ENCODE measurements around the gene B4GAT1. TPM values are rescaled to one million over a fixed set of nuclear protein-coding genes. Genes with fewer than 3 reads are reported as not detected.
"Not testable (repeated sequence)": the region's sequence is repeated elsewhere in the genome, so short reads cannot be mapped to it uniquely, and the experiment has no call there.

B4GAT1 gene
- total RNA-seq, 3 donors from 2014 or later = 6.4 to 10.3 (median 8.0) TPM

GRCh38 chr11:66315498-66315885, 31.9 kb downstream of the B4GAT1 start:
- Mint-ChIP-seq H3K9me3 (no peaks in the 10 kb centered on the region), H3K27me3 (ENCODE audit: low read depth) (peaks cover 2% of the 10 kb centered on the region), H3K36me3 (ENCODE audit: insufficient read depth) (no peaks in the 10 kb centered on the region), H3K4me3 (no peak overlapping the region), H3K4me1 (ENCODE audit: low read depth) (peaks cover 66% of the 10 kb centered on the region)
- no peak for DNase-seq
- ATAC-seq = no peak

DNA sequence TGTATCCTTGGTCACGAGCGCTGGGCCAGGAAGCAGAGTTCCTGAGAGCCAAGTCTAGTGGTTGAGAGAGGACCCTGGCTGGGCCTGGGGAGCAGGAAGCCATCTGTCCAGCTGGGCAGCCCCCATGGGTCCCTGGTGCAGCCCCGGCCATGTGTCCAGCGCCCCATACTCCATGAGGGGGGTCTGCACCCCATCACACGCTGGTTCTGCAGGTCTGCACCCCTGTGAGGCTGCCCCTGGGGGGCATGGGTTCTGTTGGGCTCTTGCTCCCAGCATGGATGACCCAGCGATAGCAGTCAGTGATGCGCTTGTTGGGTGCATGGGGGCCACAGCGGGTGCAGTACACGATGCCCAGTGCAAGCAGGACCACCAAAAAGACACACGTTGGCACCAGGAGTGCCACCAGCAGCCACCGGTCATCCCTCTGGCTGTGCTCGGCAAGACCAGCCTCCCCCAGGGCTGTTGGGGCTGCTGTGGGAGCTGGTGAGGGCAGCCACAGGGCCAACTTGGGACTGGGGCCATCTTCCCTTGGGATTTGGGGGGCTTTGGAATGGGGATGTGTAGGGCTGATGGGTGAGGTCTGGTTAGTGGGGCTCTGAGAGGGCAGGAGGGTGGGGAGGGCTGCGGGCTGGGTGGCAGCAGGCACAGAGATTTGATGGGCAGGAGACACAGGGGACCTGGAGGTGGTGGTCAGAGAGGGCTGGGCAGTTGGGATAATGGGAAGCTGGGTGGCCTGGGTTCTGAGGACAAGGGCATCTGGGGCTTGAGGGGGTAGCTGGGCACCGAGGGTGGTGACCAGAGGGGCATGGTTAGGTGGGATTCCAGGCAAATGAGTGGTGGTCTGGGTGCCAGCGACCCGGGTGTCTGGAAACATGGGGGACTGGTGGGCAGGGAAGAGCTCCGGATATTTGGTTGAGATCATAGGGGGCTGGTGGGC, 32.6 kb downstream of the B4GAT1 start:
- no peak for DNase-seq
- H3K9me3 Mint-ChIP-seq = no peaks in the 10 kb centered on the region
- peaks cover 2% of the 10 kb centered on the region for H3K27me3 Mint-ChIP-seq (ENCODE audit: low read depth)
- no peak overlapping the region for H3K4me3 Mint-ChIP-seq
- H3K4me1 Mint-ChIP-seq (ENCODE audit: low read depth) = peaks cover 63% of the 10 kb centered on the region
- no peak for ATAC-seq
- no peaks in the 10 kb centered on the region for H3K36me3 Mint-ChIP-seq (ENCODE audit: insufficient read depth)

- Mint-ChIP-seq H3K4me1 (ENCODE audit: low read depth) (peaks cover 57% of the 10 kb centered on the region), H3K36me3 (ENCODE audit: insufficient read depth) (no peaks in the 10 kb centered on the region), H3K4me3 (peak overlapping the region; percentile 64), H3K9me3 (no peaks in the 10 kb centered on the region), H3K27me3 (ENCODE audit: low read depth) (peaks cover 2% of the 10 kb centered on the region)
- ATAC-seq (no peak), DNase-seq (no peak)
These were observed 33.3 kb downstream of the B4GAT1 start for GRCh38 chr11:66314186-66314501.

DNA sequence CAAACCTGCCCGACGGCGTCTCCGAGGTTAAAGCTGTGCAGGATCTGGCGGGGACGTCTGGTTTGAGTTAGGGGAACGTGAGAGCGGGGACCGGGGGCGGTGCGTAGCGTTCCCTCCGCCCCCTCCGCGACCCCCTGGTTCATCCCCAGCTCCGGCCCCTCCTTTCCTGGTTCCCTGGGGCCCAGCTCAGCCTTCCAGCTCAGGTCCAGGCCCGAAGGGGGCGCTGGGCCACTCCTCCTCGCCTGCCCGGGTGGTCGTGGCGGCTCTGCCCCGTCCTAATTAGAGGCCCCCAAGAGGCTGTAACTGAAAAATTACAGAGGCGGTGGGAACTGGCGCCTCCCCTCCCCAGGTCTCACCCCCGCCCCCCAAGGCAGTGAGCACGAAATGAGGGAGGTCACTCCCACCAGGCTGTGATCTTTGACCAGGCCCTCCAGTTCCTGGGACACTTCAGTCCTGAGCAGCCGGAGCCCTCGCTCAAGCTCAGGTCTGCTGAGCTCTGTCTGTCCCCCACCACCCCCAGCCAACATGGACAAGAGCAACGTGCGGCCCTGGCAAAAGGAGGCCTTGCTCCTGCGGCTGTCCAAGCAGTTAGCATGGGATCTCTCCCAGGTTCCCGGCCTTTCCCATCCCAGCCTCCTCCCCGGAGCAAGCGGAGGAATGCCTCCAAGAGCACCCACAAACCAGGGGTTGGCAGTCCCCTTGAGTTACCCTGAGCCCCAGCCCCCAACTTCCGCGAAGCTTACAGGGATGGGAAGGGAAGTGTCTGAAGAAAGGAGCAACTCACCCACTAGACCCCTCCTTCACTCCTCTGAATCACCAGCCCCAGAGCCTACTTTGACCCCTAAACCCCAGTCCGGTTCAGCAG, 33.9 kb downstream of the B4GAT1 start:
- Mint-ChIP-seq H3K4me1 (ENCODE audit: low read depth) (peaks cover 51% of the 10 kb centered on the region), H3K9me3 (no peaks in the 10 kb centered on the region), H3K36me3 (ENCODE audit: insufficient read depth) (no peaks in the 10 kb centered on the region), H3K4me3 (peak overlapping the region; percentile 86), H3K27me3 (ENCODE audit: low read depth) (peaks cover under 1% of the 10 kb centered on the region)
- no peak for ATAC-seq
- DNase-seq = no peak

GRCh38 chr11:66312549-66313320, 34.7 kb downstream of the B4GAT1 start:
- peak; percentile 98 for DNase-seq
- Mint-ChIP-seq H3K4me1 (ENCODE audit: low read depth) (peaks cover 43% of the 10 kb centered on the region), H3K4me3 (peak overlapping the region; percentile 86), H3K36me3 (ENCODE audit: insufficient read depth) (no peaks in the 10 kb centered on the region), H3K9me3 (no peaks in the 10 kb centered on the region), H3K27me3 (ENCODE audit: low read depth) (no peaks in the 10 kb centered on the region)
- peak; percentile 76 to 81 for ATAC-seq

GRCh38 chr11:66311965-66312548, 35.4 kb downstream of the B4GAT1 start:
- no peaks in the 10 kb centered on the region for H3K9me3 Mint-ChIP-seq
- H3K27me3 Mint-ChIP-seq (ENCODE audit: low read depth) = no peaks in the 10 kb centered on the region
- ATAC-seq (peak; percentile 72 to 74), DNase-seq (peak; percentile 99)
- H3K4me1 Mint-ChIP-seq (ENCODE audit: low read depth) = peaks cover 36% of the 10 kb centered on the region
- peak overlapping the region; percentile 86 for H3K4me3 Mint-ChIP-seq
- no peaks in the 10 kb centered on the region for H3K36me3 Mint-ChIP-seq (ENCODE audit: insufficient read depth)

GRCh38 chr11:66311470-66311964, 35.9 kb downstream of the B4GAT1 start:
- no peaks in the 10 kb centered on the region for H3K36me3 Mint-ChIP-seq (ENCODE audit: insufficient read depth)
- no peaks in the 10 kb centered on the region for H3K27me3 Mint-ChIP-seq (ENCODE audit: low read depth)
- peaks cover 36% of the 10 kb centered on the region for H3K4me1 Mint-ChIP-seq (ENCODE audit: low read depth)
- no peaks in the 10 kb centered on the region for H3K9me3 Mint-ChIP-seq
- peak overlapping the region; percentile 86 for H3K4me3 Mint-ChIP-seq
- ATAC-seq (peak in 1 of 2 donors; percentile 29), DNase-seq (no peak)

GRCh38 chr11:66310803-66311440, 36.5 kb downstream of the B4GAT1 start:
- H3K36me3 Mint-ChIP-seq (ENCODE audit: insufficient read depth); H3K4me3 Mint-ChIP-seq; DNase-seq; H3K9me3 Mint-ChIP-seq; ATAC-seq; H3K27me3 Mint-ChIP-seq (ENCODE audit: low read depth): not testable (repeated sequence)
- H3K4me1 Mint-ChIP-seq (ENCODE audit: low read depth) = peaks cover 33% of the 10 kb centered on the region

GRCh38 chr11:66310324-66310723, 37.1 kb downstream of the B4GAT1 start:
- Mint-ChIP-seq H3K27me3 (ENCODE audit: low read depth) (no peaks in the 10 kb centered on the region), H3K9me3 (no peaks in the 10 kb centered on the region), H3K36me3 (ENCODE audit: insufficient read depth) (no peaks in the 10 kb centered on the region)

GRCh38 chr11:66309475-66309874, 38.0 kb downstream of the B4GAT1 start:
- Mint-ChIP-seq H3K27me3 (ENCODE audit: low read depth) (no peaks in the 10 kb centered on the region), H3K4me3 (no peak overlapping the region), H3K36me3 (ENCODE audit: insufficient read depth) (no peaks in the 10 kb centered on the region), H3K9me3 (no peaks in the 10 kb centered on the region), H3K4me1 (ENCODE audit: low read depth) (peaks cover 23% of the 10 kb centered on the region)
- ATAC-seq (no peak), DNase-seq (no peak)

More at GRCh38 chr11:66310324-66310723, 37.1 kb downstream of the B4GAT1 start:
- peaks cover 27% of the 10 kb centered on the region for H3K4me1 Mint-ChIP-seq (ENCODE audit: low read depth)
- no peak overlapping the region for H3K4me3 Mint-ChIP-seq
- DNase-seq (no peak), ATAC-seq (no peak)

DNA sequence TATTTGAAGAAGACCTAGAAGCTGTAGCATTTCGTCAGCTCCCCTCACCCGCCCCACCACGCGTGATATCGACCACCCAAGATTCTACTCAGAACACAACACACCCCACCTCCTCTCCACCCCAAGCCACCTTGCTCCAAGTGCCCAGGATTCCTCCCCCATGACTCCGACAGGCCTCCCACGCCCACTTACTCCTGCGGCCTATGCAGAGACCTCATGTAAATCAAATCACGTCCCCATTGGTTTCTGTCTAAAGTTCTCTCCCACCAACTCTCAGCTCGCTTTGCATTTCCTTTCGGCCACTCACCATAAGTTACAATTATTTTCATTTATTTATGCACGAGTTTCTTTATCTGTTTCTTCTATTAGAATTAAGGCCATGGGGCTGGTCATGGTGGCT, 44.8 kb downstream of the B4GAT1 start:
- H3K4me3 Mint-ChIP-seq = no peak overlapping the region
- no peak for ATAC-seq
- no peaks in the 10 kb centered on the region for H3K36me3 Mint-ChIP-seq (ENCODE audit: insufficient read depth)
- H3K27me3 Mint-ChIP-seq (ENCODE audit: low read depth) = no peaks in the 10 kb centered on the region
- no peaks in the 10 kb centered on the region for H3K4me1 Mint-ChIP-seq (ENCODE audit: low read depth)
- H3K9me3 Mint-ChIP-seq = no peaks in the 10 kb centered on the region
- no peak for DNase-seq

DNA sequence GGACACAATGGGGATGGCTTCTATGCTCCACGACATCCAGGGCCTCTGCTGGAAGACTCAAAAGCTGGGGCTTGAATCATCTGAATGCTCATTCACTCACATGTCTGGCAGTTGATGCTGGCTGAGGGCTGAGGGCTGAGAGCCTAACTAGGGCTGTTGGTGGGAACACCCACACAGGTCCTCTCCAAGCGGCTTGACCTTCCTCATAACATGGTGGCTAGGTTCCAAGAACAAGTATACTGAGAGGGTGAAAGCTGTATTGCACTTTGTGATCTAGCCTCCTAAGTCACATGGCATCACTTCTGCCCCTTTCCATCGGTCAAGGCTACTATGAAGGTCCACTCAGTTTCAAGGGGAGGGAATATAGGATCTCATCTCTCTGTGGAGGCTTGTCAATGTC, 48.2 kb downstream of the B4GAT1 start:
- Mint-ChIP-seq H3K4me1 (ENCODE audit: low read depth) (no peaks in the 10 kb centered on the region), H3K36me3 (ENCODE audit: insufficient read depth) (no peaks in the 10 kb centered on the region), H3K9me3 (no peaks in the 10 kb centered on the region), H3K27me3 (ENCODE audit: low read depth) (peaks cover 2% of the 10 kb centered on the region), H3K4me3 (no peak overlapping the region)
- ATAC-seq (no peak), DNase-seq (no peak)

GRCh38 chr11:66297610-66298009, 49.8 kb downstream of the B4GAT1 start:
- Mint-ChIP-seq H3K36me3 (ENCODE audit: insufficient read depth) (no peaks in the 10 kb centered on the region), H3K4me3 (no peak overlapping the region), H3K9me3 (no peaks in the 10 kb centered on the region), H3K27me3 (ENCODE audit: low read depth) (peaks cover 12% of the 10 kb centered on the region), H3K4me1 (ENCODE audit: low read depth) (peaks cover under 1% of the 10 kb centered on the region)
- ATAC-seq (no peak), DNase-seq (no peak)
